ENCODE results near the gene CASZ1.

Gene CASZ1

DNA sequence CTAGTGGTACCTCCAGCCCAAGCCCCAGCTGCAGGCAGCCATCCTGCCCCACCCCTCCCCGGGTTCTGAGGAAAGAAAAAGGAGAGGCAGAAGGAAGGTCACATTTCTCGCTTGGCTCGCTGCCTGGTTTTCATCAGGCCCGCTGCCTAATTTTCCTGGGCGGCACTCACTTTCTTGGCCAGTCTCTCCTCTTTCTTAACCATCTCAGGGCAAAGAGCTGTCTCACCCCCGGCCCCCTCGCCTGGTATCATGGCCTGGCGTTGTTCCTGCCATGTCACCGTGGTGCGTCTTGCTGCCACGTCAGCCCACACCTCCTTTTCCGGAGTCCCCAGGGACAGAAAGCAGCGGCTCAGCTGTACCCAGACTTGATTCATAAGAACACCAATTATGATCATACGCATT lies 26.6 kb upstream of the CASZ1 start:
- H3K36me3 ChIP-seq (ENCODE audit: control insufficient read depth, insufficient read depth, low read length), result no peaks in the 10 kb centered on the region
- TF ChIP-seq, protein P1, sequence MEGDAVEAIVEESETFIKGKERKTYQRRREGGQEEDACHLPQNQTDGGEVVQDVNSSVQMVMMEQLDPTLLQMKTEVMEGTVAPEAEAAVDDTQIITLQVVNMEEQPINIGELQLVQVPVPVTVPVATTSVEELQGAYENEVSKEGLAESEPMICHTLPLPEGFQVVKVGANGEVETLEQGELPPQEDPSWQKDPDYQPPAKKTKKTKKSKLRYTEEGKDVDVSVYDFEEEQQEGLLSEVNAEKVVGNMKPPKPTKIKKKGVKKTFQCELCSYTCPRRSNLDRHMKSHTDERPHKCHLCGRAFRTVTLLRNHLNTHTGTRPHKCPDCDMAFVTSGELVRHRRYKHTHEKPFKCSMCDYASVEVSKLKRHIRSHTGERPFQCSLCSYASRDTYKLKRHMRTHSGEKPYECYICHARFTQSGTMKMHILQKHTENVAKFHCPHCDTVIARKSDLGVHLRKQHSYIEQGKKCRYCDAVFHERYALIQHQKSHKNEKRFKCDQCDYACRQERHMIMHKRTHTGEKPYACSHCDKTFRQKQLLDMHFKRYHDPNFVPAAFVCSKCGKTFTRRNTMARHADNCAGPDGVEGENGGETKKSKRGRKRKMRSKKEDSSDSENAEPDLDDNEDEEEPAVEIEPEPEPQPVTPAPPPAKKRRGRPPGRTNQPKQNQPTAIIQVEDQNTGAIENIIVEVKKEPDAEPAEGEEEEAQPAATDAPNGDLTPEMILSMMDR (IDR thresholded peaks at IDR 0.05), result no peak

DNA sequence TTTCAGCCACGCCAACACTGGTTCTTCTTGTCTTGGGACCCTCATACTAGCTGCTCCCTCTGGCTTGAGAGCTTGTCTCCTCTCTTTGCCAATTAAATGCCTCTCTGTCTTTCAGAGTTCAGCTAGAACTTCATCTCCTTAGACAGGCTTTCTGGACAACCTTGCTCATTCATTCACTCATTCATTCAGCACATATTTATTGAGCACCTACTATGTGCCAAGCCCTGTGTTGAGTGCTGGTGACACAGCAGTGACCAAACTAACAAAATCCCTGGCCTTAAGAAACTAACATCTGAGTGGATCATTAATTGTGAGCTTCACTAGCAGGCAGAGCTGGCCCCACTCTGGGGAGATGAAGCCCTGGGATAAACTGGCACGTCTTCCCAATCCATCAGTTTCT lies 24.9 kb upstream of the CASZ1 start:
- no peak overlapping the region for H3K4me3 ChIP-seq (ENCODE audit: low read depth, low read length)
- H2AFZ ChIP-seq, result no peak overlapping the region
- no peaks in the 10 kb centered on the region for H3K9me3 ChIP-seq (ENCODE audit: control insufficient read depth, low read length)
- no peak overlapping the region for H3K4me2 ChIP-seq (ENCODE audit: low read length)
- H3K27me3 ChIP-seq (ENCODE audit: control insufficient read depth, insufficient read depth, low read length), result no peaks in the 10 kb centered on the region
- no peaks in the 10 kb centered on the region for H3K4me1 ChIP-seq
- H3K36me3 ChIP-seq (ENCODE audit: control insufficient read depth, insufficient read depth, low read length), result no peaks in the 10 kb centered on the region
- TF ChIP-seq, protein P1 (IDR thresholded peaks at IDR 0.05), result no peak
- no peak overlapping the region for H3K9ac ChIP-seq
- H3K27ac ChIP-seq, result no peak overlapping the region
- no peaks in the 10 kb centered on the region for H3K79me2 ChIP-seq

More for the DNA sequence above, 26.6 kb upstream of the CASZ1 start:
- H3K4me1 ChIP-seq, result no peaks in the 10 kb centered on the region
- H2AFZ ChIP-seq, result no peak overlapping the region
- H3K4me2 ChIP-seq (ENCODE audit: low read length), result no peak overlapping the region
- H3K4me3 ChIP-seq (ENCODE audit: low read depth, low read length), result no peak overlapping the region
- no peak overlapping the region for H3K27ac ChIP-seq
- H3K9ac ChIP-seq, result no peak overlapping the region
- H3K27me3 ChIP-seq (ENCODE audit: control insufficient read depth, insufficient read depth, low read length), result no peaks in the 10 kb centered on the region
- no peaks in the 10 kb centered on the region for H3K9me3 ChIP-seq (ENCODE audit: control insufficient read depth, low read length)
- no peaks in the 10 kb centered on the region for H3K79me2 ChIP-seq

DNA sequence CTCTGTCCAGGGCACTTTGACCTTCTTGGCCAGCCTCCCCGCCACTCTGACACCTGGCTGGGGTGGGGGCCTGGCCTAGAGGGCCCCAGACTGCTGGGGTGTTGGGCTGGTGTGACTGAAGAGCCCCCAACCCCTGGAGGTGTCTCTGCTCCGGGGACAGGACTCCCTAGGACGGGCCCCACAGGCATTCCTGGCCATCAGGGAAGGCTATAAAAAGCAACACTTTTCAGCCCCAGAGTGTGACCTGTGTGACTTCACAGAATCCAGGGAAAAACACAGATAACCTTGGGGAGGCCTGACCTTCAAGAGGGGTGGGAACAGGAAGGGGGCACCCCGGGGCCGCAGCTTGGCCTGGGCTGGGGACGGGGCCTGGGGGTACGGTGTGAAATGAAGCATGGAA lies 24.0 kb upstream of the CASZ1 start:
- Histone ChIP-seq H3K27me3 (ENCODE audit: control insufficient read depth, insufficient read depth, low read length) (no peaks in the 10 kb centered on the region), H3K27ac (no peak overlapping the region), H3K4me2 (ENCODE audit: low read length) (no peak overlapping the region)

DNA sequence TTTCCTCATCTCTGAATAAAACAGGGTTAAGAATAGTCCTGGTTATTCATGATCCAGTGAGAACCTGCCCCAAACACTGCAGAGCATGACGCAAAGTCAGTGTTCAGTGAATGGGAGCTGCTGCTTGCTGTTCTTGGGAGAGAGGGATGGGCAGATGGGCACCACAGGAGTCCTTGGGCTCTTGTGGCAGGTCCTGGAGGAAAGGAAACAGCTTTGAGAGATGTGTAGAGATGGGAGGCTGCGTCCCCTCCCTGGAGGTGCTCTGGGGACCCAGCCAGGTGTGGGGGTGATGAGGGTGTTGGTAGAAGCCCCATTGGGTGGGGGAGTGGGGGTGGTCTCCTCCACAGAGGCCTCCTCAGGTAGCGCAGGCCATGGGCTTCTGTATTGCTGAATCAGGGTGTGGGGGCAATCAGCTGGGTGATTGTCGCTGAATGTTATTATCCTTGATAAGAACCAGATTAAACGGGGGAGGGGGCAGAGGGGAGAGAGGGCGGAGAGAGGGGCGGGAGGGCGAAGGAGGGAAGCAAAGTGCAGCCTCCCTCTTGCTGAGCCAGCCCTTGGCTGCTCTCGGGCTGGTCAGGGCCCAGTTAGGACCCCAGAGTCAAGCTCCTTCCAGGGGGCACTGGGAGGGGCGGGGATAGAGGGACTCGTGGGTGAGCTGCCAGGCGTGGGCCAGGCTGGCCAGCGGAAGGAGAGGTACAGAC lies 22.9 kb upstream of the CASZ1 start:
- Histone ChIP-seq H3K27me3 (ENCODE audit: control insufficient read depth, insufficient read depth, low read length) (no peaks in the 10 kb centered on the region), H3K9me3 (ENCODE audit: control insufficient read depth, low read length) (no peaks in the 10 kb centered on the region), H3K9ac (no peak overlapping the region), H3K4me1 (no peaks in the 10 kb centered on the region), H3K79me2 (no peaks in the 10 kb centered on the region), H3K4me2 (ENCODE audit: low read length) (no peak overlapping the region), H2AFZ (no peak overlapping the region), H3K4me3 (ENCODE audit: low read depth, low read length) (no peak overlapping the region), H3K36me3 (ENCODE audit: control insufficient read depth, insufficient read depth, low read length) (no peaks in the 10 kb centered on the region), H3K27ac (no peak overlapping the region)
- TF ChIP-seq, protein P1 (IDR thresholded peaks at IDR 0.05), result no peak

More for the DNA sequence above, 24.0 kb upstream of the CASZ1 start:
- Histone ChIP-seq H3K4me3 (ENCODE audit: low read depth, low read length) (no peak overlapping the region), H3K36me3 (ENCODE audit: control insufficient read depth, insufficient read depth, low read length) (no peaks in the 10 kb centered on the region), H3K9me3 (ENCODE audit: control insufficient read depth, low read length) (no peaks in the 10 kb centered on the region), H3K4me1 (no peaks in the 10 kb centered on the region), H2AFZ (no peak overlapping the region), H3K79me2 (no peaks in the 10 kb centered on the region), H3K9ac (no peak overlapping the region)
- TF ChIP-seq, protein P1 (IDR thresholded peaks at IDR 0.05), result no peak
